ENCODE results near the gene IFNL2.

DNA sequence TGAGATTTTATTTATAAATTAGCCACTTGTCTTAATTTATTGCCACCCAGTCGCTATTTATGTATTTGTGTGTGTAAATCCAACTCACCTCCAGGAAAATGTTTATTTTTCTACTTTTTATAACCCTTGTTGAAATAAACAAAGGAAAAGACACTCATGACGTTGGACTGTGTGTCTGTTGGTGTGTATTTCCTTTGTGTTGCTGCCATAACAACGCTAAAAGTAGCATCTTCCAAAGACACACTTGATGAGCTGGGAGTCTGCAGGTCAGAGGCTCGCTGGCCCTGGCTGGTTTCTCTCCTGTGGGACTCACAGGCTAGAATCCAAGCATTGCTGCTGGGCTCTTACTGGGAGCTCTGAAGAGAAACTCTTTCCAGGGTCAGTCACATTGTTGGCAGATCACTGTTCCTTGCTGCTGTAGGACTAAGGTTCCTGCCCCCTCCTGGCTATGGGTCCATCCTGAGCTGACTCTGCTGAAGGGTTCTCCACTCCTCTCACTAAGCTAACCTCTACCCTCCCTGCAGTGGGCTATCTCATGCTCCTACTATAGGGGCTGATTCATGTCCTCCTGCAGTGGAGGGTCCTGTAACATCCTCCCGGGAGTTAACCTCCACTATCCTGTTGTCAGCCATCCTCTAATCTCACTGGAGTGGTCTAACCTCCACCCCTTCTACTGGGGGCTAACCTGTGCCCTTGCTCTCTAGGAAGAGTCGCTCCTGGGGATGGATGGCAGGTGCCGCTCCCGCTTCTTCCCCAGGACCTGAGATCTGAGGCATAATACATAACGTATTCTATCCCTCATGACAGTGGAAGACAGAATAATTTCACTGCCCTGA, 2.1 kb downstream of the IFNL2 start:
- no peak for TF ChIP-seq EZH2phosphoT487 (IDR thresholded peaks at IDR 0.05)
- TF ChIP-seq, protein P1, sequence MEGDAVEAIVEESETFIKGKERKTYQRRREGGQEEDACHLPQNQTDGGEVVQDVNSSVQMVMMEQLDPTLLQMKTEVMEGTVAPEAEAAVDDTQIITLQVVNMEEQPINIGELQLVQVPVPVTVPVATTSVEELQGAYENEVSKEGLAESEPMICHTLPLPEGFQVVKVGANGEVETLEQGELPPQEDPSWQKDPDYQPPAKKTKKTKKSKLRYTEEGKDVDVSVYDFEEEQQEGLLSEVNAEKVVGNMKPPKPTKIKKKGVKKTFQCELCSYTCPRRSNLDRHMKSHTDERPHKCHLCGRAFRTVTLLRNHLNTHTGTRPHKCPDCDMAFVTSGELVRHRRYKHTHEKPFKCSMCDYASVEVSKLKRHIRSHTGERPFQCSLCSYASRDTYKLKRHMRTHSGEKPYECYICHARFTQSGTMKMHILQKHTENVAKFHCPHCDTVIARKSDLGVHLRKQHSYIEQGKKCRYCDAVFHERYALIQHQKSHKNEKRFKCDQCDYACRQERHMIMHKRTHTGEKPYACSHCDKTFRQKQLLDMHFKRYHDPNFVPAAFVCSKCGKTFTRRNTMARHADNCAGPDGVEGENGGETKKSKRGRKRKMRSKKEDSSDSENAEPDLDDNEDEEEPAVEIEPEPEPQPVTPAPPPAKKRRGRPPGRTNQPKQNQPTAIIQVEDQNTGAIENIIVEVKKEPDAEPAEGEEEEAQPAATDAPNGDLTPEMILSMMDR (IDR thresholded peaks at IDR 0.05), result no peak
